VCaP (cell line): ENCODE measurements around the gene BDKRB1.

Experiments used
- H3K27ac ChIP-seq: fragments of 450-650 bp; 2 replicates; pipeline ENCODE4 v1.5.1; 2017
- CTCF ChIP-seq: fragments of 450-650 bp; conservative IDR thresholded peaks from 2 replicates; pipeline ENCODE4 v1.5.1; 2017; ENCODE audit warnings: mild to moderate bottlenecking, moderate library complexity

BDKRB1 gene

GRCh38 chr14:96310906-96311305, 54.9 kb downstream of the BDKRB1 start:
- no peak for TF ChIP-seq CTCF
- peak overlapping the region; percentile 98 for H3K27ac ChIP-seq
